OCI-LY1 (cell line): ENCODE results near the gene PIP4K2A.

Experiments
- CTCF ChIP-seq: fragments of 200-600 bp; sonication (generic), shearing (Covaris generic); IDR thresholded peaks from 2 replicates; pipeline ENCODE4 v1.5.1; 2017; ENCODE audit warnings: mild to moderate bottlenecking, antibody characterized with exemption, low read length, moderate library complexity, mixed read lengths
- EZH2 ChIP-seq: fragments of 200-600 bp; sonication (generic), shearing (Covaris generic); IDR thresholded peaks from 2 replicates; pipeline ENCODE4 v1.8.0; 2017; ENCODE audit warnings: borderline replicate concordance, mixed run types, mild to moderate bottlenecking, antibody characterized with exemption, low read length, moderate library complexity, mixed read lengths

DNA sequence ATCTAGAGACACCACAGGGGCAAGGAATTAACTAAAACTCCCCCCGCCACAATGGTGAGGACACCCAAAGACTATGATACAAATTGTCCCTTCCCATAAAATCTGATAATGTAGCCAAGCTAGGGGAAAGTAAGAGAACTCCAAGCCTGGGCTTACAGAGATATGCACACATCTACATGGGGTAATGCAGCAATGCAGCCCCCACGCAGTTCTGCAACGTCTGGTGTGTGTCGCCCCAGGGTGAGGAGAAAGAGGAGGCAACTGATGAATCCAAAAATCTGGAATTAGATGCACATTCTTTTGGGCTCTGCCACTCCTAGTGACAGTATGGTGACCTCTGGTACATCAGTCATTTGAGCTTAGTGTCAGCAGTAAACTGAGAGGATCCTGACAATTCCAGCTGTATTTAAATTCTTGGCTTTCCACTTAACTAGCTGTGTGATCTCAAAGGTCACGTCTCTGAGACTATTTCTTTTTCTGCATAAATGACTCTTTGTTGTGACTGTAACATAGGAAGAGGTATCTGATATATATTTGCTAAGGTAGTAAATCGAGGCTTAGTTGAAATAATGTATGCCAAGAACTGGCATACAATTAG lies 51.5 kb downstream of the PIP4K2A start:
- no peak for TF ChIP-seq CTCF
- no peak for TF ChIP-seq EZH2
